Stimulated activated CD8-positive, alpha-beta memory T cell treated with anti-CD3 and anti-CD28 coated beads, Interleukin-12 subunit alpha, Interleukin-12 subunit beta, amount 100 ng/mL, for 24 hours (primary cell): ENCODE measurements around the gene LRP1-AS.

Source experiments
- DNase-seq: peaks from one replicate; pipeline ENCODE4 v3.0.0-alpha.2; 2020; ENCODE audit errors: extremely low read depth

LRP1-AS gene

GRCh38 chr12:57141249-57141648, 6.2 kb downstream of the LRP1-AS start:
- DNase-seq: no peak

- no peak for DNase-seq
These were observed 7.4 kb downstream of the LRP1-AS start for GRCh38 chr12:57139796-57140649.

DNA sequence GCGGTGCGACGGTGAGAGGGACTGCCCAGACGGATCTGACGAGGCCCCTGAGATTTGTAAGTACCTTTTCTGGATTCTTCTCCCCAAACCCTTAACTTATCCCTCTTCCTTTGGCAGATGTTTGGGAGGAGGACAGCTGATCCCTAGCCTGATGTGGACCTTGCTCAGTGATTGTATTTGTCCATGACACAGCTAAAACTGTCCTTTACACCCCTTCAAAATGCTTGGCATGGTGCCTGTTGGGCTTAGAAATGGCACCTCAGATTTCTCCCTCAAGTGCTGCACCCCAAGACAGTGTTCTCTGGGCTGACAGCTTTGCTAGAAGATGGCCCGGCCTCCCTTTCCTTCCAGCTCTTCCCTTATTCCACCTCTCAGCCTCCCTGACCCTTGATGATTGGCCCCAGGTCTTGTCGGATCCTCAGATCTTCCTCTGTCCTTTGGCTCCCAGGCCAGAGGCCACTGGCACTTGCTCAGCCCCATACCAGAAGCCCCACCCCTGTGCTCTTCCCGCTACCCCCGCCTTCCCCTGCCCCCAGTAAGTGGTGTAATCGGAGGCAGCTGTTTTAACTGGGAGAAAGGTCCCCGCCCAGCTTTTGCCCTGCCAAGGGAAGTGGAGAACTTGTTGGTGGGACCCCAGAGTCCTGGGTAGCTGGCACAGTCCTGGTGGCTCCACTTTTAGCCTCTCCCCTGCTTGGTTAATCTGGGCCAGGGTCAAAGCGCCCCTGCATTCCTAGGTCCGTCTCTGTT, 8.7 kb downstream of the LRP1-AS start:
- no peak for DNase-seq

- no peak for DNase-seq
These were observed 11.7 kb downstream of the LRP1-AS start for GRCh38 chr12:57135527-57136326.

DNA sequence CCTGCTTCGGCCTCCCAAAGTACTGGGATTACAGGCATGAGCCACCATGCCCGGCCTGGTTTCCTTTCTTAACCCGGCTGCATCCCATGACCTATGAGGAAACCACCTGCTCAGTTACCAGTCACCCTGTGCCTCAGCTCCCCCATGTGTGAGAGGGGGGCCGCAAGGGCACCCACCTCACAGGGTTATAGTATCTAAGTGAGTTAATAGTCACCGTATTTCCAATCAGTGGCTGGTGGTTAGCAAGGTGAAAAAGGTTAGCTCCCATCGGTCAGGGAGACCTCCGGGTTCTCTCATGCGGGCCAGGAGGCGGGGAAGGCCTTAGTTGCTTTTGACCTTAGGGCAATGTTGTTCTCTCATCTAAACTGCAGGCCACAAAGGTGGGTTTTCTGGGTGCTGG, 12.5 kb downstream of the LRP1-AS start:
- no peak for DNase-seq

GRCh38 chr12:57133916-57134315, 13.5 kb downstream of the LRP1-AS start:
- DNase-seq: no peak

- DNase-seq: no peak
These were observed 14.3 kb downstream of the LRP1-AS start for GRCh38 chr12:57133013-57133569.

DNA sequence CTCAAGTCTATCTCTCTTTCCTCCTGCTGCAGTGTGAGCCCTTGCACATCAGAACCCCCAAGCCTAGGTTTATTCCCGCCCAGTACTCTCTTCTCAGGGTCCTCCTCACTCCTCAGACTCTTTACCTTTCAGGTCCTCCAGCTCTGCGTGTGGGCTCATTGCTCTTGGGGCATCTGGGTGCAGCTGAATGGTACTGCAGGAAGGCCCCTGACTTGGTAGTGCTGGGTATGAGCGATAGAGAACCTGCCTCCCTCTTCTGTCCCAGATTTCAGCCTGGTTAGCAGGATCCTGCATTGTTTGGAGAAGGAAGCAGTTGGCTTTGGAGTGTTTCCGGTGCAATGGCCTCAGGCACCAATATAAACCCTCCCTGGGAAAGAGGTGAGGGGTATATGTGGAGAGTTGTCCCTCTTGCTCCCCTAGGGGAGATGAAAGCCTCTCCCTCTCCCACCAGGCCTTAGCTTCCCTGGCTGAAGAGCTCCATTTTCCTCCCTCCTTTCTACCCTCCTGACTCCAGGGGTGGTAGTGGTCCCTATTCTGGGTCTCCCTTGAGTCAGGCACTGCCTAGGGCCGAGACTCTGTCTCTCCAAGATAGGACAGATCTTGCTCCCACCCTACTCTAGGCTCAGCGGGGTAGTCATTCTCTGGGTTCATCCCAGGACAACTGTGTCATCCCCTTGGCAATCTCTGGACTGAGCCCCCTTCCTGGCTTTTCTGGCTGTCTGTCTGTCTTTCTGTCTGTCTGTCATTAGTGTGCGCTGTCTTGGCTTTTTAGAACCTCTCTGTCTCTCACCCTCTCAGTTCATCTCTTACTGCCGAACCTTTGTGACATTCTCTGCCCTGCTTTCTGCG, 15.3 kb downstream of the LRP1-AS start:
- DNase-seq: no peak

DNA sequence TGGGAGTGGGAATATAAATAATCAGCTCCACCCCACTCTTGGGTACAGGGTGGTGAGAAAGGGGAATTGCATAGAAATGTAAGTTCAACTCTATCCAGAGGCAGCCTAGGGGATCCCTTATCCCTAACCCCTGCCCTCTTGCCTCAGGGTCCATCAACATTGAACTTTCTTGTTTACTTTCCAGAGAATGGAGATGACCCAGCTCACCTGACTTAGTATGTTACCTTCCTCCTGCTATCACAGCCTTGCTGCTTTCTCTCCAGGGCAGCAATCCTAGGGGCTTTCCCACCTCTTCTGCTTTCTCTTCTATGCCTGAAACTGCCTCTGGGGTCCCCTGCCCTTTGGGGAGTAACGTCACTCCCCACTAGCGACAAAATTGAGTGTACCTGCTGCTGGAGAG, 16.5 kb downstream of the LRP1-AS start:
- no peak for DNase-seq

DNA sequence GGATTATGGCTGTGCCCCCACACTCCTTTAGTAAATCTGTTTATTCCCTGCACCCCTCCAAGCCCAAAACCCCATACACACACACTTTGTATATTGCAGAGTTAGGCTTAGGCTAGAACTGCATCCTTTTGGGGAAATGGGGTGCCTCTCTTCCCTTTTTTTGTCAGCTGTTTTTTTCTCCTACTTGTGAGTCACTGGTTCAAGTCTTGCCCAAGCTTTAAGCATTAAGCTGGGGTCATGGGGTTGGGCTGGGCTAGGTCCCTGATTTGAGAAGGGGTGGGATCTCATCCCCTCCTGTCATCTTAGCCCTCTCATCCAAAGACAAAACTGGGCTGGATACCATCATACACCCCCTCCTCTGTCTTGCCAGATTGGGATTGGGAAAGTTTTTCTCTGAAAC, 17.5 kb downstream of the LRP1-AS start:
- DNase-seq: no peak

DNA sequence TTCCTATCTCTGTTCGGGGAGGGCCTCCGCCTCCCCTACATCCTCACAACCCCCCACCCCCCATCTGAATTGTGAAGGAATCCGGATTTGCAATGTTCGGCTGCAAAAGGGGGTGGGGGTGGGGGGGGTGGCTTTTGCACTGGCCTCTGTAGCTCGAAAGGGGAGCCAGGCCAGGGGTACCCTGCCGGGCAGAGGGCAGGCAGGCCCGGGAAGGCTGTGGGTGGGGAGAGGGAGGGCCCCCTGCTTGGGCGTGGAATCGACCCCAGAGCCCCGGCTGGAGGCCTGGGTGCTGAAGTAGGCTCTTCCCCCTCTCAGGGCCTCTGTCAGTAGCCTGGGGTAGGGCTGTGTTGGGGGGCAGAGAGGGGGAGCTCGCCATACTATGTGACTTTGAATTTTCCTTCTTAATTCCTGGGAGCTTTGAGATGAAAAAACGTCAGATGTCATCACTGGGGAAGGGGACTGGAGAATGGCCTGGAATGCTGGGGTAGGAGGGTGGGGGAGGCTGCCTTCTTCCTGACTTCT, 18.0 kb downstream of the LRP1-AS start:
- DNase-seq: no peak

- no peak for DNase-seq
These were observed 18.7 kb downstream of the LRP1-AS start for GRCh38 chr12:57128519-57129247.

- DNase-seq: peak; percentile 47
These were observed 19.5 kb downstream of the LRP1-AS start, which contains the start of gene LRP1 for GRCh38 chr12:57127726-57128518. Gene LRP1 (plus strand): TSS chr12:57128483. CDS start chr12:57128965, 482 bp downstream.

- no peak for DNase-seq
These were observed 20.2 kb downstream of the LRP1-AS start for GRCh38 chr12:57127101-57127725.

GRCh38 chr12:57126561-57126960, 20.9 kb downstream of the LRP1-AS start:
- DNase-seq: no peak

GRCh38 chr12:57126061-57126460, 21.4 kb downstream of the LRP1-AS start:
- DNase-seq: no peak

DNA sequence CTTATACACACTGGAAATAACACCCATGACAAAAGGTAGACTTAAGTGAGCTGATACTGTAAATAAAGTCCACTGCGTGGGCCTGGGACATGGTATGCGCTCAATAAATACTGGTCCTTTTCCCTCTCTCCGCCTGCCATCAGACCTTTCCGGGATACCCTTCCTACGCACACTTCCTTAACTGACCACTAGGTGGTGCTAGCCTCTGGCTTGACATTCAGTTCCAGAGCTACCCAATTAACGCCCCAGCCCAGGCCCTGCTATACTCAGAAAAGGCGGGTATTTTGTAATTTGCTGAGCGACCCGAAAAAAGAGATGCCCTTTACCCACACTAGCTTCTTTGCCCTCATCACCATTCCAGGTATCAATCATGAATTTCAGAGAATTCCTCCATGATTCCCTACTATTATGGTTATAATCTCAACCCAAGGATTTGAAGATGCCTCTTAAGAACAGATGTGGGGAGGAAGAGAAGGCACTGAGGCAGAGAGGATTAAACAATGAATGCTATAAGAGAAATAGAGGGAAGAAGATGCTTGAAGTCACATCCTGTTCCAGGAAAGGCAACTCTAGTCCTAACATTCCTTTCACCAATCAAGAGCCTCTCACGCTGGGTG, 23.1 kb downstream of the LRP1-AS start:
- no peak for DNase-seq

- DNase-seq: no peak
These were observed 23.6 kb downstream of the LRP1-AS start for GRCh38 chr12:57123813-57124212.
